ENCODE data around the gene CLDND1. TPM values are rescaled to one million over a fixed set of nuclear protein-coding genes. Genes with fewer than 3 reads are reported as not detected.

Gene CLDND1
- total and polyA plus RNA-seq, 4 donors: 21.8 to 55.5 (median 37.1) TPM

- H3K27ac ChIP-seq (ENCODE audit: low read depth in 1 of 2, low read length in 2 of 2): no peak overlapping the region
- WGBS: 77% methylated on average over 3 of the region's 3 CpGs
- no peaks in the 10 kb centered on the region for H3K4me1 ChIP-seq (ENCODE audit: control insufficient read depth in 4 of 4, insufficient read depth in 4 of 4, low read length in 3 of 4)
- no peak overlapping the region for H3K4me3 ChIP-seq (ENCODE audit: low read depth in 1 of 3, low read length in 3 of 3)
- TF ChIP-seq NR2F2 (IDR thresholded peaks at IDR 0.05) (no peak), SP1 (IDR thresholded peaks at IDR 0.05) (no peak), EGR1 (IDR thresholded peaks at IDR 0.05; ENCODE audit: low read depth in 2 of 2) (no peak), RAD21 (IDR thresholded peaks at IDR 0.05) (no peak), GABPA (IDR thresholded peaks at IDR 0.05 in 1 of 2, conservative IDR thresholded peaks at IDR 0.05 in 1 of 2) (no peak)
- H3K9me3 ChIP-seq (ENCODE audit: control insufficient read depth in 4 of 4, low read length in 3 of 4): no peaks in the 10 kb centered on the region
- no peaks in the 10 kb centered on the region for H3K36me3 ChIP-seq (ENCODE audit: control insufficient read depth in 4 of 4, insufficient read depth in 3 of 4, low read depth in 1 of 4, low read length in 3 of 4)
- no peak for DNase-seq (ENCODE audit: low spot score)
- H3K9ac ChIP-seq (ENCODE audit: low read depth in 1 of 2, low read length in 2 of 2): no peak overlapping the region
- H3K27me3 ChIP-seq (ENCODE audit: control insufficient read depth in 4 of 4, insufficient read depth in 4 of 4, low read length in 3 of 4): no peaks in the 10 kb centered on the region
Observed at GRCh38 chr3:98568402-98568801, 45.7 kb upstream of the CLDND1 start.

- no peak overlapping the region for H3K9ac ChIP-seq (ENCODE audit: low read depth in 1 of 2, low read length in 2 of 2)
- no peaks in the 10 kb centered on the region for H3K27me3 ChIP-seq (ENCODE audit: control insufficient read depth in 4 of 4, insufficient read depth in 4 of 4, low read length in 3 of 4)
- no peak overlapping the region for H3K27ac ChIP-seq (ENCODE audit: low read depth in 1 of 2, low read length in 2 of 2)
- H3K9me3 ChIP-seq (ENCODE audit: control insufficient read depth in 4 of 4, low read length in 3 of 4): no peaks in the 10 kb centered on the region
- H3K4me3 ChIP-seq (ENCODE audit: low read depth in 1 of 3, low read length in 3 of 3): no peak overlapping the region
- no peaks in the 10 kb centered on the region for H3K36me3 ChIP-seq (ENCODE audit: control insufficient read depth in 4 of 4, insufficient read depth in 3 of 4, low read depth in 1 of 4, low read length in 3 of 4)
- TF ChIP-seq ATF3 (IDR thresholded peaks at IDR 0.05) (no peak), YY1 (IDR thresholded peaks at IDR 0.05) (no peak), MAX (IDR thresholded peaks at IDR 0.05) (no peak), NR2F2 (IDR thresholded peaks at IDR 0.05) (no peak), ZBTB33 (IDR thresholded peaks at IDR 0.05) (no peak), RXRA (IDR thresholded peaks at IDR 0.05) (no peak)
- DNase-seq (ENCODE audit: low spot score): no peak
- 78% methylated on average over 2 of the region's 2 CpGs for WGBS
- H3K4me1 ChIP-seq (ENCODE audit: control insufficient read depth in 4 of 4, insufficient read depth in 4 of 4, low read length in 3 of 4): no peaks in the 10 kb centered on the region
Observed at GRCh38 chr3:98567666-98568270, 45.1 kb upstream of the CLDND1 start.

GRCh38 chr3:98565843-98566242, 43.1 kb upstream of the CLDND1 start:
- no peak overlapping the region for H3K9ac ChIP-seq (ENCODE audit: low read depth in 1 of 2, low read length in 2 of 2)
- H3K9me3 ChIP-seq (ENCODE audit: control insufficient read depth in 4 of 4, low read length in 3 of 4): no peaks in the 10 kb centered on the region
- H3K4me3 ChIP-seq (ENCODE audit: low read depth in 1 of 3, low read length in 3 of 3): no peak overlapping the region
- no peaks in the 10 kb centered on the region for H3K36me3 ChIP-seq (ENCODE audit: control insufficient read depth in 4 of 4, insufficient read depth in 3 of 4, low read depth in 1 of 4, low read length in 3 of 4)
- no peaks in the 10 kb centered on the region for H3K4me1 ChIP-seq (ENCODE audit: control insufficient read depth in 4 of 4, insufficient read depth in 4 of 4, low read length in 3 of 4)
- 89% methylated on average over 6 of the region's 6 CpGs for WGBS
- TF ChIP-seq ATF3 (IDR thresholded peaks at IDR 0.05): no peak
- no peak for TF ChIP-seq ZBTB33 (IDR thresholded peaks at IDR 0.05)
- no peak for TF ChIP-seq HNF4G (IDR thresholded peaks at IDR 0.05)
- TF ChIP-seq CTCF (IDR thresholded peaks at IDR 0.05; ENCODE audit: low read depth, low read length, missing input control): no peak
- TF ChIP-seq REST (IDR thresholded peaks at IDR 0.05): no peak
- TF ChIP-seq RAD21 (IDR thresholded peaks at IDR 0.05): no peak
- no peak for TF ChIP-seq RXRA (IDR thresholded peaks at IDR 0.05)
- TF ChIP-seq HNF4A (conservative IDR thresholded peaks at IDR 0.05): no peak
- TF ChIP-seq MAX (IDR thresholded peaks at IDR 0.05): no peak
- TF ChIP-seq EGR1 (IDR thresholded peaks at IDR 0.05; ENCODE audit: low read depth in 2 of 2): no peak
- no peak for TF ChIP-seq FOXA1 (IDR thresholded peaks at IDR 0.05)
- TF ChIP-seq JUND (IDR thresholded peaks at IDR 0.05): no peak
- TF ChIP-seq TAF1 (conservative IDR thresholded peaks at IDR 0.05): no peak
- no peak for DNase-seq (ENCODE audit: low spot score)
- no peaks in the 10 kb centered on the region for H3K27me3 ChIP-seq (ENCODE audit: control insufficient read depth in 4 of 4, insufficient read depth in 4 of 4, low read length in 3 of 4)
- no peak overlapping the region for H3K27ac ChIP-seq (ENCODE audit: low read depth in 1 of 2, low read length in 2 of 2)

Measured in liver (tissue), 9 donors.